Memory B cell (primary cell): ENCODE measurements around the gene LGI2.

ENCODE experiments used
- ATAC-seq: fragments of 150-1000 bp; cut with Tn5 transposase; 2 replicates; pipeline ENCODE4 v1.10.0; 2021; ENCODE audit warnings: low read depth, mild to moderate bottlenecking, moderate library complexity
- DNase-seq, 2 donors: peaks; one replicate each; pipeline ENCODE4 v3.0.0; 2022; ENCODE audit warnings: low spot score in 2 of 2
- H3K27ac Mint-ChIP-seq: one replicate; pipeline ENCODE4 v1.8.0; 2022; ENCODE audit warnings: mild to moderate bottlenecking, moderate library complexity, mixed read lengths
- H3K27me3 Mint-ChIP-seq: one replicate; pipeline ENCODE4 v1.8.0; 2022; ENCODE audit warnings: mixed read lengths
- H3K36me3 Mint-ChIP-seq: one replicate; pipeline ENCODE4 v1.8.0; 2022; ENCODE audit warnings: mild to moderate bottlenecking, mixed read lengths
- H3K4me1 Mint-ChIP-seq: one replicate; pipeline ENCODE4 v1.8.0; 2022; ENCODE audit warnings: mixed read lengths
- H3K4me3 Mint-ChIP-seq: one replicate; pipeline ENCODE4 v1.8.0; 2022; ENCODE audit warnings: mild to moderate bottlenecking, moderate library complexity, mixed read lengths
- H3K9me3 Mint-ChIP-seq: one replicate; pipeline ENCODE4 v1.8.0; 2022; ENCODE audit warnings: mixed read lengths

LGI2 gene

DNA sequence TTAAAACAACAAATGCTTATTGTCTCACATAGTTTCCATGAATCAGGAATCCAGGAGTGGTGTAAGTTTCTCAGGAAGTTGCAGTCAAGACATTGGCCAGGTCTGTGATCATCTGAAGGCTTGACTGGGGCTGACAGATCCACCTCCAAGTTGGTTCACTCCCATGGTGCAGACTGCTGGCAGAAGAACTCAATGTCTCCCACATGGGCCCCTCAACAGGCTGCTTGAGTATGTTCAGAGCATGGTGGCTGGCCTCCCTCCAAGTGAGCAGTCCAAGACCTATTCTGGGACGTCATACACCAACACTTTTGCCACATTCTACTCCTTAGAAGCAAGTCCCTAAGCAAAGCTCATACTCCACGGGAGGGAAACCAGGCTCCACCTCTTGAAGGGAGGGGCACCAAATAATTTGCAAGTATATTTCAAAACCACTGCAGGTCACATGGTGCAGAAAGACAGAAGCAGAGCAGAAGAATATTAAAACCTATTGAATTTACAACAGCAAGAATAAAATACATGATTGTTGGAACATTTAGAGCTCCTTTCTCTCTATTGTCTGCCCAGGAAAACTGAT is 35.3 kb downstream of the LGI2 start:
- Mint-ChIP-seq H3K9me3 (peaks cover 4% of the 10 kb centered on the region), H3K27me3 (peaks cover 12% of the 10 kb centered on the region), H3K36me3 (no peaks in the 10 kb centered on the region), H3K4me3 (no peak overlapping the region), H3K27ac (no peak overlapping the region), H3K4me1 (peaks cover 7% of the 10 kb centered on the region)
- ATAC-seq (no peak), DNase-seq (no peak)

DNA sequence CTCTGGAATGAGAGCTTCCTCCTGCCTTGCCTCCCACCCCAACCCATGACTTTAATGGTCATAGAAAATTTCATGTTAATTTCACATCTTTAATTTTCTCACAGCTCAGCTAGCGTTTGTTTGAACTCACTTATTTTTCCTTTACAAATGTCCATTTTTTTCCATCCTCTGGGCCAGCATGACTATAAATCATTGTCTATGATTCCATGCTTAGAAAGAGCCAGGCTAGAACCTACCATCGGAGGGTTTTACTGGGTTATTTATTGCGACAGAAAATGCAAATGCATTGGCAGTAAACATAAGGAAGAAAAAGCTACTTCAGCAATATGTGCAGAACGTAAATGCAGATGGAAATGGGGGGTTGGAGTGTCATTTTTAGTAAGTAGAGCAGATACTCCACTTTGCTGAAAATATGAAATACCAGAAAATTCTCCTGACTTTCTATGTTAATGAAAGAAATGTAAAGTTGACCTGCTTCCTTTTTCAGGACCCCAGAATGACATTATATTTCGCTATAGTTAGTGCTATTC is 37.1 kb downstream of the LGI2 start:
- Mint-ChIP-seq H3K36me3 (no peaks in the 10 kb centered on the region), H3K27ac (no peak overlapping the region), H3K4me1 (no peaks in the 10 kb centered on the region), H3K4me3 (no peak overlapping the region), H3K9me3 (peaks cover 5% of the 10 kb centered on the region), H3K27me3 (peaks cover 7% of the 10 kb centered on the region)
- DNase-seq (no peak), ATAC-seq (no peak)

DNA sequence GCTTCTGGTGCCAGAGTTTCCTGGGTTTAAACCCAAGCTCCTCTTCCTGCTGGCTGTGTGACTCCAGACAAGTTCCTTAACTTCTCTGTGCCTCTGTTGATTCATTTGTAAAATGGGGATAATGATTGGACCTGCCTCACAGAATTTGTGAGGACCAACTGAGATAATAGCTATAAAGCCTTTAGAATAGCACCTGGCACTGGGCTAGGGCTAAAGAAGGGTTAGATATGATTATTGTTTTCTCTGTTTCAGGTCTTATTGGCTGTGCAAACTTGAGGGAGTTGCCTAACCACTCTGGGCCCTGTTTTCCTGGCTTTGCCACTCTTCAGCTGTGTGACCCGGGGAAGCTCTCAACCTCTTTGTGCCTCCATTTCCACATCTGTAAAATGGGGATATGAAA is 37.8 kb downstream of the LGI2 start:
- peaks cover 5% of the 10 kb centered on the region for H3K9me3 Mint-ChIP-seq
- H3K4me3 Mint-ChIP-seq: no peak overlapping the region
- ATAC-seq (no peak), DNase-seq (no peak)
- H3K36me3 Mint-ChIP-seq: no peaks in the 10 kb centered on the region
- no peaks in the 10 kb centered on the region for H3K4me1 Mint-ChIP-seq
- no peak overlapping the region for H3K27ac Mint-ChIP-seq
- H3K27me3 Mint-ChIP-seq: peaks cover 7% of the 10 kb centered on the region

DNA sequence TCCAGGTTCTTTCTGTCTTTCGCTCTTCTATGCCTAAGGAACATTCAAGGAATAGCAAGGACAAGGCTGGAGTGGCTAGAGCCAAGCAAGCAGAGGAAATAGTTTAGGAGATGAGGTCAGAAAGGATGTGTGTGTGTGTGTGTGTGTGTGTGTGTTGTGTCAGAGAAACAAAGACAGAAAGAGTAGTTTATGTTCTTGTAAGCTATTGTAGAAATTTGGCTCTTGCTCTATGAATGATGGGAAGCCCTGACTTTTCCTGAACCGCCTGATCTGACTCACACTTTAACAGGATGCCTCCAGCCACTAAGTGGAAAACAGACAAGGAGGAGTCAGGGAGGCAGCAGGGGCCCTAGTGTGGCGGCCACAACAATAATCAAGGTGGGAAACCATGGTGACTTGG is 39.7 kb downstream of the LGI2 start:
- DNase-seq: no peak
- Mint-ChIP-seq H3K4me3 (no peak overlapping the region), H3K27ac (no peak overlapping the region), H3K27me3 (peaks cover 12% of the 10 kb centered on the region), H3K4me1 (no peaks in the 10 kb centered on the region), H3K9me3 (peaks cover 5% of the 10 kb centered on the region), H3K36me3 (no peaks in the 10 kb centered on the region)
- no peak for ATAC-seq

DNA sequence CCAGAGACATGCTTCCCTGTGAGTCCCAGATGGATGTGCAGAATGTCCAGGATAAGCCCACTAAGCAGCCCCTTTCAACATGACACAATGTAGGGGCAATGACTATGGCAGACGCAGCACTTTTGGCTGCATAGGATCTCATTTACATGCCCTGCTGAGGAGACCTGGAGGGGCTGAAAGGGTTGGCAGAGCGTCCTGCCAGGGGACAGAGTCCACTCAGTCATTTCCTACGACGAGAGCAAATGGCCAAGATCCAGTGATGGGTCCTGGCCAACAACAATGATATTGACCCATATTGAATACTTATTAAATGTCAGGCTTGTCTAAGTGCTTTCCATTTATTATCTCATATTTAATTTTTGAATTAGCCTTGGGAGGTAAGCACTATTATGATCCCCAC is 41.4 kb downstream of the LGI2 start:
- Mint-ChIP-seq H3K9me3 (peaks cover 4% of the 10 kb centered on the region), H3K27ac (no peak overlapping the region), H3K4me3 (no peak overlapping the region), H3K4me1 (no peaks in the 10 kb centered on the region), H3K36me3 (no peaks in the 10 kb centered on the region), H3K27me3 (peaks cover 9% of the 10 kb centered on the region)
- no peak for ATAC-seq
- DNase-seq: no peak

DNA sequence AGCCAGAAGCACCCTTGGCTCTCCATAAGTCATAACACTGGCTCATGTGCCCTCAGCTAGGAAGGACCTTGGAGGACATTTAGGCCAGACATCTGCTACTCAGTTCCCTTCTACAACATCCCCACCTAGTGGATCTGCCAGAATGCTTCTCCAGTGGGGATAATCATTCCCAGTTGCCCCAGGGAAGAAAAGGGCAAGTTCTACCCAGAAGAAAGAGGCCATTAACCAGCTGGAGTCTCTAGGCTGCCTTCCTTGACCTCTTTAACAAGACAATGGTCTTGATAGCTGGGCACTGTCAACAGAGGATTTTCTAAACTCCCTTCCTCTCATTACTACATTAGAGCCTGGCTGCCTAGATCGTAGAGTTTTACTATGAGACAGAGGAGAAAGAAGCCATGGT is 42.0 kb downstream of the LGI2 start:
- ATAC-seq (no peak), DNase-seq (no peak)

DNA sequence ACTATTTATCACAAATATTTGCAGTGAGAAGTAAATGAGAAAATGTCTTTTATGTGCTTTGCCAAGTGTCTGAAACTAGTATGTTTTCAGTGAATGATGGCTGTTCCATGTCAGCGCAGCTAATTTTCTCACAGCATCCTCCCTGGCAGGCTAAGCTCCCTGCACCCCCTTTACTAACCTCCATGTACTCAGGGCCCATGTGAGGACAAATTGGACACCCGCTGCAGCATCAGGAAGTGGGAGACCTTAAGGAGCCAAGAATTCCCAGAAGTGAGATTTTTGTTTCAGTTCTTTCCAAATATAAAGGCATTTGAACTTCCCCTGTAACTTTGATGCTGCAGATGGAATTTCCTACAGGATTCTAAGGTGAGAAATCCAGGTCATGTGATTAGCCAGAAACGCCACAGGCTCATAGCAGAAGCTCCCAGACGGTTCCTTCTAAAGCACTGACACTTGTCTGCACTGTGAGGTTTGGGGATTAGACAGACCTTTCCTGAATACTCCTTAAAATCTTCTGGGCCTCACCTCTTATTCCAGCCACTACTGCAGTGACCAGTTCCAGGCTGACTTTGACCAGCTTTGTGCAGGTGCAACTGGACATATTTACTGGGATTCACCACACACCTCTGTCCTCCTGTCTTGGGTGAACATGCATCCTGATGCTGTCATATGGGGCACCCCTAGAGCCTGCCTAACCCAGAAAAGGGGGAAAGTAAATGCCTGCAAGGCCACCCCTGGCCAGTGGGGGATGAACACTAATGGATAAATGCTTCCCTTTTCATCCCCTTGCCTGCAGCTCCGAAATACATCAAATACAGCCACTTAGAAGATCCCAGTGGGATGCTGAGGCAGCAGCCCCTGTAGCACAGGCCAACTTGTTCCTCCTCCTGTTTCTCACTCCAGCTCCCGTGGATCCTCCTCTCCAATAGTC is 45.9 kb downstream of the LGI2 start:
- DNase-seq: no peak
- no peaks in the 10 kb centered on the region for H3K4me1 Mint-ChIP-seq
- no peaks in the 10 kb centered on the region for H3K36me3 Mint-ChIP-seq
- H3K9me3 Mint-ChIP-seq: peaks cover 2% of the 10 kb centered on the region
- no peak for ATAC-seq
- no peak overlapping the region for H3K4me3 Mint-ChIP-seq
- H3K27ac Mint-ChIP-seq: no peak overlapping the region
- peaks cover 11% of the 10 kb centered on the region for H3K27me3 Mint-ChIP-seq

More for the DNA sequence above, 42.0 kb downstream of the LGI2 start:
- Mint-ChIP-seq H3K4me1 (no peaks in the 10 kb centered on the region), H3K9me3 (peaks cover 4% of the 10 kb centered on the region), H3K27ac (no peak overlapping the region), H3K27me3 (peaks cover 9% of the 10 kb centered on the region), H3K36me3 (no peaks in the 10 kb centered on the region), H3K4me3 (no peak overlapping the region)

DNA sequence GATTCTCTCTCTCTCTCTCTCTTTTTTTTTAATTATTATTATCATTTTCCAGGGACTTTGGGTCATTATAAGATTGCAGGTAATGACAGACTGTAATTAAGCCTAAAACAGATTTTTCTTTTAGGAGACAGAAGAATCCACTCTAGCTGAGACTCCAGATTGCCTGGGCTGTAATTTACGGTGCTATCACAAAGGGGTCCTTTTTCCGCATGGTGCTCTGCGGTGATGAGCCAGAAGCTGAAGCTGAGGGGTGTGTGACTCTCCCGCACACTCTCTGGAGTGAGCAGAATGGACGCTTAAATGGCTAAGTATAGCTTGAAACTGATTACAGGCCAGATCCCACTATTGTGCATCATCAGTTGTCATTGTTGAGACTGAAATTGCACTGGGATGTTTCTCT is 50.0 kb downstream of the LGI2 start:
- ATAC-seq (no peak), DNase-seq (no peak)
- Mint-ChIP-seq H3K4me1 (no peaks in the 10 kb centered on the region), H3K9me3 (no peaks in the 10 kb centered on the region), H3K4me3 (no peak overlapping the region), H3K27ac (no peak overlapping the region), H3K36me3 (no peaks in the 10 kb centered on the region), H3K27me3 (peaks cover 9% of the 10 kb centered on the region)

DNA sequence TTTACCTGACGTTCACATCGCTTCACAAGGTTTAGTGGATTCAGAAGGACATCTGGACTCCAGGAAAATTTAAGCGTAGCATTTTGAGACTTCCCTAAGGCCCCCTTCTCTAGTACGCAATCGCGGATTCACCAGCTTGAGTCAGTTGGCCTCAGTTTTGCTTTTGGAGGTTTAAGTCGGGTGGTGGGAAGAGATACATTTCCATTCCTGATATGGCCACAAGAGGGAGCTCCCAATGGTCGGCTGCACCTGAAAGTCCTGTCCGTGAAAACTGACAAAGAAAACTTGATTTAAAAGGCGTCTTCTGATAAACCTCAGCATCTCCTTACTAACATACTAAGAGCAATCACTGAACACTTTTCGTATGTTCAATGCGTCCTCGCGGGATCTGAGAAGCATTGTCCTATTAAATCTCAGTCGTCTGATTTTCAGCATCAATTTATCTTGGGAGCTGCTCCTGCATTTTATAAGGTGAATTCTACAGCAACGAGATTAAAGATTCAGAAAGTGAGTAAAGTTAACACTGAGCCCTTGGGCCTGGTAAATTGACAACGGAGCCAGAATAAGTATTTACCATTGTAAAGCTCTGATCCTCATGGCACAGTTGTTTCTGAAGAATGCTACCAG is 50.6 kb downstream of the LGI2 start:
- no peak overlapping the region for H3K27ac Mint-ChIP-seq
- H3K9me3 Mint-ChIP-seq: no peaks in the 10 kb centered on the region
- DNase-seq: peak; percentile 53 to 59
- no peak overlapping the region for H3K4me3 Mint-ChIP-seq
- H3K27me3 Mint-ChIP-seq: peaks cover 9% of the 10 kb centered on the region
- peak; percentile 54 for ATAC-seq
- peaks cover under 1% of the 10 kb centered on the region for H3K4me1 Mint-ChIP-seq
- no peaks in the 10 kb centered on the region for H3K36me3 Mint-ChIP-seq

DNA sequence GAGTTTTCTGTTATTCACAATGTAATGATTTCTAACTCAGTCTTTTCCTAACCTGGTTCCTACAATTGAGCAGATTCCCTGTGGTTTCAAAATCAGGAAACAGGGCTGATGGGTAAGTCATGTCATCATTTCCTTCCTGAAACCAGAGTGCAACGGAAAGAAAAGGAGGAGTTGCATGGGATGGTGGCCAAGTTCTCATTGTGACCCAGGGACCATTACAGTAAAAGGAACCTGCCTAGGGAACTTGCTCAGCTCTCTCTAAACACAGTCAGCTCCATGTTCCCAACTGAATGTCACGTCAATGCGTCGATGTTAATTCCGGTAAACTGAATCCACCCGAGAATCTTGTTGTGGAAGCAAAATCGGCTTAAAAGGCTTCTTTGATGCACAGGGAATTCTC is 51.2 kb downstream of the LGI2 start:
- Mint-ChIP-seq H3K4me3 (no peak overlapping the region), H3K4me1 (peaks cover 3% of the 10 kb centered on the region)

DNA sequence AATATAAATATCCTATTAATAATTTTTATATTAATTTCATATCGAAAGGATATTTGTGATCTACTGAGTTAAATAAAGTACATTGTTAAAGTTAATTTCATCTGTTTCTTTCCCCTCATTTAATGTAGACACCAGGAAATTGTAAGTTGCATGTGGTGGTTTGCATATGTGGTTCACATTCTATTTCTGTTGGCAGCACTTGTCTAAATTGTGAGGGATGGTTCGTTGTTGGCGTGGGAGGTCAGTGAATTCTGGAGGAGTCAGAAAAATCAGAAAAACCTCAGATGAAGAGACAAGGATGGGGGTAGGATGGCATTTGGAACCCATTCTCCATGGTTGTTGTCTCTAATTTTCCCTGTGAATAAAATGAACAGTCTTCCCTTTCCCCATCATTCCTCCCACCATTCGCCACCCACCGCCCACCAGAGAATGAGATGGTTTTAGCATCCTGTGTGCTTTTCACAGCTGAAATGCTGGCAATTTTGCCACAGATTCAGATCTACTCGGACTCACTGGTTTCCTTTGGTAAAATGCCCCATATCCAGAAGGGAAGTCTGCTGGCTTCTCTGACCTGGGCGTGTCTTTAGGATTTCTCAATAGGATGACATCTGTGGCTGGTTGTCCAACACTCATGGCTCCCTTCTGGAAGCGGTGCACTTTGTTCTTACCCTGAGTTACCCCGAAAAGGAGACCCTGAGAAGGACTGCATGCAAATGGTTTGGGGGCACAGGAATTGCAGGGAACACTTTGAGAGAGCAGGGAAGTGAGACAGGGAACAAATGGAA is 52.3 kb downstream of the LGI2 start:
- H3K4me1 Mint-ChIP-seq: peaks cover 3% of the 10 kb centered on the region
- ATAC-seq: no peak
- no peaks in the 10 kb centered on the region for H3K9me3 Mint-ChIP-seq
- DNase-seq: no peak
- no peaks in the 10 kb centered on the region for H3K36me3 Mint-ChIP-seq
- no peak overlapping the region for H3K27ac Mint-ChIP-seq
- H3K4me3 Mint-ChIP-seq: no peak overlapping the region
- peaks cover 11% of the 10 kb centered on the region for H3K27me3 Mint-ChIP-seq

More for the DNA sequence above, 51.2 kb downstream of the LGI2 start:
- Mint-ChIP-seq H3K9me3 (no peaks in the 10 kb centered on the region), H3K36me3 (no peaks in the 10 kb centered on the region), H3K27me3 (peaks cover 11% of the 10 kb centered on the region), H3K27ac (no peak overlapping the region)
- DNase-seq: no peak
- ATAC-seq: no peak

DNA sequence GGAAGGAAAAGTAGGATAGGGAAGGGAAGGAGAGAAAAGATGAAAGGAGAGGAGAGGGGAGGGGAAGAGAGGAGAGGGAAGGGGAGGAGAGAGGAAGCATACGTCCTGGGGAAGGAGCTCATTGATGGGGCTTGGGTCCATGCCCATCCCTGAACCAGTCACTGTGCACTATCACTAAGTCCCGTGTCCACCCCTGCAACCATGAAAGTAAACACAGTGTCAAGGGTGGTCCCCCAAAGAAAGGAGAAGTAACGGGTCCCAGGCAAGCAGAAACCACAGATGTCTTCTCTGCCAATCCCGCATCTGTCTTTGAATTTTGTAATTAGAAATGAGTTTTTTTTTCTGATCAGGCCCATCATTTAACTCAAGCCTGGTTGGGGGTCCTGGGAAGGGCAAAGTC is 55.2 kb downstream of the LGI2 start:
- Mint-ChIP-seq H3K27me3 (peaks cover 12% of the 10 kb centered on the region), H3K9me3 (no peaks in the 10 kb centered on the region)
- DNase-seq: no peak

DNA sequence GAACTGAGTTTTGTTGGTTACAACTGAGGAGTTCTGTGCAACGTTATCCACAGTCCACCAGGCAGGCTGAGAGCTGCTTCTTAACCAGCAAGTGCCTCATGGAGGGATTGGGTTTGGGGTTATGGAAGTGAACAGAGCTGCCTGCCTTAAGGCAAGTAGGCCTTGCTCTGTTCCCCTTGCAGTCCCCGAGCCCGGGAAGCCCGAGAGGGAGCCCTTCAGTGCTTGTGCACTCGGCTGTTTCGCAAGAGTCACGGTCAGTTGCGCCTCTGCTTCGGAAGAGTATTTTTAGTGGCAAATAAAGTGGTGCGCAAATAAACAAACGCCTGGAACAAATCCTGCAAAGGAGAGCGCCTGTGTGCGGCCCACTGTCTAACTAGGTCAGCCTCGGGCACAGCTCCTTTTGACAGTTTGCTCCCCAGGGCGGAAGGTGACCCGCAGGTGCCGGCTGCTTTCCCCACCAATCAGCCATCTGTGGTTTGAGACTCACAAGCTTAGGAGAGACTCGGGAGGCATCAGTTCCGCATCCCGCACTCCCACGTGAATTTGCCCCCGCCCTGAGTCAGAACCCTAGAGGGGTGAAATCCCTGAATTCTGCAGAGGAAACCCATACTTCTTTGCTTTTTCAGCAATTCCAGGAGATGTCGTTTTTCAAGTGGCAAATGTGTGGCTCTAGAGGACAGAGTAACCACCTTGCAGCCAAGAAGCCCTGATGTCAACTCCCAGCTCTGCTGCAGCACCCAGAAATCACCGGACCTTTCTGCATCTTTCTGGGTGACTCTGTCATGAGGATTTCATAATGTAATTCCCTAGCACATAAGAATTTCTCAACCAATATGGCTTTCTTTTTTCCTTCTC is 56.8 kb downstream of the LGI2 start:
- Mint-ChIP-seq H3K36me3 (no peaks in the 10 kb centered on the region), H3K27me3 (peaks cover 8% of the 10 kb centered on the region), H3K4me1 (peaks cover 3% of the 10 kb centered on the region), H3K9me3 (no peaks in the 10 kb centered on the region), H3K27ac (no peak overlapping the region), H3K4me3 (no peak overlapping the region)
- ATAC-seq (no peak), DNase-seq (no peak)

More for the DNA sequence above, 55.2 kb downstream of the LGI2 start:
- Mint-ChIP-seq H3K4me1 (peaks cover 3% of the 10 kb centered on the region), H3K4me3 (no peak overlapping the region), H3K36me3 (no peaks in the 10 kb centered on the region), H3K27ac (no peak overlapping the region)
- no peak for ATAC-seq
